Panc1 (cell line): Measurements from ENCODE around the gene TDRD7. TPM values are rescaled to one million over a fixed set of nuclear protein-coding genes. Genes with fewer than 3 reads are reported as not detected.

Source experiments
- ATAC-seq: fragments of 200-7000 bp; cut with Tn5 transposase; 2 replicates; pipeline ENCODE4 v1.9.1; 2020; ENCODE audit warnings: mild to moderate bottlenecking, moderate library complexity
- BruUV-seq: library from RNA; stranded (reverse); fragments of 400-500 nt; replicated peaks from 2 replicates; lab custom pipeline; 2021; lab: Mats Ljungman, UMichigan
- CTCF ChIA-PET: fragments of 300-600 bp; sonication (Branson Sonifier 250); formaldehyde crosslinking; loops from one replicate; lab custom pipeline; 2022; ENCODE audit warnings: antibody characterized with exemption; lab: Charles Lee
- POLR2A ChIA-PET: fragments of 300-600 bp; sonication (Branson Sonifier 250); formaldehyde crosslinking; loops from one replicate; lab custom pipeline; 2022; ENCODE audit warnings: antibody characterized with exemption; lab: Charles Lee
- DNase-seq: peaks from one replicate; pipeline ENCODE4 v3.0.0-alpha.2; 2010; ENCODE audit warnings: low read depth, low spot score
- H3K27ac ChIP-seq: 2 replicates; pipeline ENCODE4 v1.5.1; 2011; ENCODE audit warnings: mild to moderate bottlenecking, low read length, inconsistent platforms
- H3K27me3 ChIP-seq: fragments of 200-500 bp; sonication (Bioruptor generic); 2 replicates; pipeline ENCODE4 v1.6.0; 2014; ENCODE audit warnings: low read length, inconsistent platforms; ENCODE audit not compliant: control insufficient read depth, insufficient read depth
- H3K36me3 ChIP-seq: fragments of 200-500 bp; sonication (Bioruptor generic); 2 replicates; pipeline ENCODE4 v1.5.1; 2014; ENCODE audit warnings: inconsistent platforms, mild to moderate bottlenecking, low read length, moderate library complexity; ENCODE audit not compliant: control insufficient read depth, insufficient read depth
- H3K4me1 ChIP-seq: 2 replicates; pipeline ENCODE4 v1.5.1; 2011; ENCODE audit warnings: inconsistent platforms, mild to moderate bottlenecking, low read length, moderate library complexity; ENCODE audit not compliant: control insufficient read depth, insufficient read depth
- H3K4me3 ChIP-seq, 2 experiments: 2 replicates each; pipeline ENCODE4 v1.5.1; 2011 to 2012; ENCODE audit warnings: low read depth in 2 of 2, low read length in 2 of 2, mild to moderate bottlenecking in 2 of 2, inconsistent platforms in 1 of 2, moderate library complexity in 1 of 2
- H3K9me3 ChIP-seq: fragments of 200-500 bp; sonication (Bioruptor generic); 2 replicates; pipeline ENCODE4 v1.5.1; 2014; ENCODE audit warnings: low read depth, mild to moderate bottlenecking, inconsistent platforms, low read length, moderate library complexity; ENCODE audit not compliant: control insufficient read depth, insufficient read depth
- CTCF ChIP-seq: fragments of 450-650 bp; IDR thresholded peaks from 2 replicates; pipeline ENCODE4 v1.5.1; 2017; ENCODE audit warnings: mild to moderate bottlenecking
- POLR2AphosphoS5 ChIP-seq: IDR thresholded peaks from 2 replicates; pipeline ENCODE4 v1.6.1; 2012; ENCODE audit warnings: mild to moderate bottlenecking, low read depth, low read length, moderate library complexity
- REST ChIP-seq, 2 experiments: IDR thresholded peaks; 2 replicates each; pipeline ENCODE4 v1.6.1; 2011 to 2012; ENCODE audit warnings: low read depth in 2 of 2, control low read depth in 1 of 2, low read length in 1 of 2, mild to moderate bottlenecking in 1 of 2, moderate library complexity in 1 of 2; ENCODE audit not compliant: insufficient read depth in 1 of 2
- SIN3A ChIP-seq: IDR thresholded peaks from 2 replicates; pipeline ENCODE4 v1.6.1; 2012; ENCODE audit warnings: low read depth, mild to moderate bottlenecking, low read length, moderate library complexity, borderline replicate concordance; ENCODE audit not compliant: insufficient read depth
- TCF7L2 ChIP-seq: IDR thresholded peaks from 2 replicates; pipeline ENCODE4 v1.6.1; 2011; ENCODE audit warnings: mild to moderate bottlenecking, low read depth, low read length, inconsistent platforms
- in situ Hi-C: cut with HindIII; loops from 2 replicates; pipeline ENCODE4 v1.10.0; 2016; ENCODE audit warnings: low sequenced_read_pairs, low pct_unique_long_range_greater_than_20kb
- intact Hi-C: fragments of 100-400 bp; cut with micrococcal nuclease; formaldehyde crosslinking; loops from one replicate; pipeline ENCODE4 v1.10.0; 2022; ENCODE audit not compliant: unreplicated experiment
- total RNA-seq: library from RNA; stranded (reverse); gene quantifications from one replicate; pipeline ENCODE4 v1.2.1, GENCODE V29; 2021; ENCODE audit not compliant: unreplicated experiment

The TDRD7 gene
- total RNA-seq, 1 experiment from 2014 or later, result 10.6 TPM

GRCh38 chr9:97524424-97524823 lies 112.5 kb downstream of the TDRD7 start:
- Histone ChIP-seq H3K4me1 (no peaks in the 10 kb centered on the region; the same call in 1 of the 2 replicates), H3K36me3 (no peaks in the 10 kb centered on the region), H3K4me3 (no peak overlapping the region), H3K27me3 (no peaks in the 10 kb centered on the region), H3K9me3 (no peaks in the 10 kb centered on the region), H3K27ac (no peak overlapping the region)
- no peak for ATAC-seq
- intact Hi-C loops, result no loop called here
- TF ChIP-seq REST (IDR thresholded peaks at IDR 0.05; ENCODE audit: insufficient read depth in 1 of 2, low read depth in 2 of 2, low read length in 1 of 2), result no peak
- TF ChIP-seq CTCF, result no peak
- ChIA-PET CTCF (no interaction called here), POLR2A (no interaction called here)
- no TSS peak for BruUV-seq
- in situ Hi-C loops, result no loop called here
- DNase-seq, result no peak

GRCh38 chr9:97525451-97525850 lies 113.6 kb downstream of the TDRD7 start:
- H3K36me3 ChIP-seq, result no peaks in the 10 kb centered on the region
- ATAC-seq (no peak), DNase-seq (no peak)
- H3K4me3 ChIP-seq, result no peak overlapping the region
- in situ Hi-C loops (no loop called here), intact Hi-C loops (no loop called here)
- TF ChIP-seq SIN3A (no peak), POLR2AphosphoS5 (no peak), TCF7L2 (no peak), CTCF (no peak)
- H3K27me3 ChIP-seq, result no peaks in the 10 kb centered on the region
- ChIA-PET CTCF (no interaction called here), POLR2A (no interaction called here)
- no TSS peak for BruUV-seq
- no peak overlapping the region for H3K27ac ChIP-seq
- no peaks in the 10 kb centered on the region for H3K9me3 ChIP-seq
- H3K4me1 ChIP-seq, result no peaks in the 10 kb centered on the region
